Measurements from ENCODE around the gene NFE2L3. TPM values are rescaled to one million over a fixed set of nuclear protein-coding genes. Genes with fewer than 3 reads are reported as not detected.

NFE2L3 gene
- total and polyA plus RNA-seq, 9 of the 15 experiments (the other 6 are each of a cell fraction or from before 2014, with no cell fraction given), result 2.9 to 16.9 (median 12.4) TPM

GRCh38 chr7:26200038-26200443 lies 48.0 kb downstream of the NFE2L3 start (continued):
- TF ChIP-seq ZBTB17 (CRISPR knock-in tag; IDR thresholded peaks at IDR 0.05), result peak; percentile 87
- TF ChIP-seq ARID3A (IDR thresholded peaks at IDR 0.05; ENCODE audit: borderline replicate concordance, low read depth, low read length), result no peak
- no peak for TF ChIP-seq ATF4 (CRISPR knock-in tag; IDR thresholded peaks at IDR 0.05)
- no peak for TF ChIP-seq CBFB (CRISPR knock-in tag; IDR thresholded peaks at IDR 0.05)
- TF ChIP-seq ZNF75A (CRISPR knock-in tag; IDR thresholded peaks at IDR 0.05), result no peak
- peak; percentile 71 for TF ChIP-seq SAP30 (IDR thresholded peaks at IDR 0.05; ENCODE audit: borderline replicate concordance, insufficient read depth, low read depth, low read length, poor library complexity, severe bottlenecking)
- TF ChIP-seq E4F1 (CRISPR knock-in tag; IDR thresholded peaks at IDR 0.05; ENCODE audit: borderline replicate concordance), result peak; percentile 57; the same call in 1 of the 2 replicates
- TF ChIP-seq CXXC5 (CRISPR knock-in tag; IDR thresholded peaks at IDR 0.05), result no peak; the same call in none of the 2 replicates
- TF ChIP-seq ZNF407 (IDR thresholded peaks at IDR 0.05; ENCODE audit: low read depth), result no peak
- no peak for TF ChIP-seq HEY1 (CRISPR knock-in tag; IDR thresholded peaks at IDR 0.05; ENCODE audit: borderline replicate concordance)
- TF ChIP-seq, protein P1, sequence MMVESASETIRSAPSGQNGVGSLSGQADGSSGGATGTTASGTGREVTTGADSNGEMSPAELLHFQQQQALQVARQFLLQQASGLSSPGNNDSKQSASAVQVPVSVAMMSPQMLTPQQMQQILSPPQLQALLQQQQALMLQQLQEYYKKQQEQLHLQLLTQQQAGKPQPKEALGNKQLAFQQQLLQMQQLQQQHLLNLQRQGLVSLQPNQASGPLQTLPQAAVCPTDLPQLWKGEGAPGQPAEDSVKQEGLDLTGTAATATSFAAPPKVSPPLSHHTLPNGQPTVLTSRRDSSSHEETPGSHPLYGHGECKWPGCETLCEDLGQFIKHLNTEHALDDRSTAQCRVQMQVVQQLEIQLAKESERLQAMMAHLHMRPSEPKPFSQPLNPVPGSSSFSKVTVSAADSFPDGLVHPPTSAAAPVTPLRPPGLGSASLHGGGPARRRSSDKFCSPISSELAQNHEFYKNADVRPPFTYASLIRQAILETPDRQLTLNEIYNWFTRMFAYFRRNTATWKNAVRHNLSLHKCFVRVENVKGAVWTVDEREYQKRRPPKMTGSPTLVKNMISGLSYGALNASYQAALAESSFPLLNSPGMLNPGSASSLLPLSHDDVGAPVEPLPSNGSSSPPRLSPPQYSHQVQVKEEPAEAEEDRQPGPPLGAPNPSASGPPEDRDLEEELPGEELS (CRISPR knock-in tag; IDR thresholded peaks at IDR 0.05; ENCODE audit: borderline replicate concordance), result no peak
- TF ChIP-seq ZNF695 (CRISPR knock-in tag; IDR thresholded peaks at IDR 0.05), result 0 out of 2 replicates have a peak, but pooled peaks have one; percentile 48
